GM18951 (cell line): ENCODE data around the gene SLC9A9.

ENCODE experiments used
- POLR2A ChIP-seq: IDR thresholded peaks from 4 replicates; pipeline ENCODE4 v1.6.1; 2011; ENCODE audit warnings: mild to moderate bottlenecking; ENCODE audit not compliant: insufficient read length, insufficient read depth; ENCODE audit errors: extremely low read depth
- in situ Hi-C: fragments of 300-500 bp; cut with MboI; formaldehyde crosslinking; loops from one replicate; pipeline ENCODE4 v1.12.0; 2022; ENCODE audit warnings: low sequenced_read_pairs, mixed read lengths, inconsistent platforms; ENCODE audit not compliant: unreplicated experiment

SLC9A9 gene

DNA sequence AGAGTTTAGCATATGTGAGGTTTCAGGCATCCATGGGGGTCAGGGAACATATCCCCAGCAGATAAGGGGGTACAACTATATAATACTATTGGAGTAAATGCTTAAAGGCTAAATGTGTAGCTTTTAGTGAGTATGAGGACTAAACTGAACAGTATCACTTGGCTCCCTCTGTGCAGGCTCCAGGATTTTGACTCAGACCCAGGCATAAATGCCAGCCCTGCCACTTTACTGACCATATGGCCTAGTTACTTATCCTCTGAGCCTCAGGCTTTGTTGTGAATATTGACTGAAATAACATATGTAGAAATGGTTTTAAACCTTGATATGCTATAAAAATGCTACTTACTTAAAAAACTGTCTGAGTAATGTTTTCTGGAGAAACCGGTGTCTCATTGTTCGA is 577.1 kb downstream of the SLC9A9 start:
- no peak for TF ChIP-seq POLR2A
- in situ Hi-C loops, result no loop called here

DNA sequence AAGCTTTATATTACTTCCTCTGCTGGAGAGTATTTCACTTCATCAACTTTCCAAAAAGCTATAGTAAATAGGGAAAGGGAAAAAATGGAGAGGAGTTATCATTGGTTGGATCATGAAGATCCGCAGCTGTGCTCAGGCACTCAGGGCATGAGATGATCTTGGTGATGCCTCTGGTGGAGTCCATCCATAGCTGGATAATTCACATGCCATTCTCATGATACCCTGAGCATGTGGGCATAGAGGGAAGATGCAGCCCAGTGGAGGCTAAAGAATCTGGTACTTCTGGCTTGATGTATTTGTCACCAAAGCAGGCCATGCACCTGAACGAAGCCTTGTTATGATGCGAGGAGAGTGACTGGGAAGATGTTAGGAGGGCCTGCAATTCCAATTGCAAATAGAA is 578.5 kb downstream of the SLC9A9 start:
- no peak for TF ChIP-seq POLR2A
- in situ Hi-C loops, result no loop called here

DNA sequence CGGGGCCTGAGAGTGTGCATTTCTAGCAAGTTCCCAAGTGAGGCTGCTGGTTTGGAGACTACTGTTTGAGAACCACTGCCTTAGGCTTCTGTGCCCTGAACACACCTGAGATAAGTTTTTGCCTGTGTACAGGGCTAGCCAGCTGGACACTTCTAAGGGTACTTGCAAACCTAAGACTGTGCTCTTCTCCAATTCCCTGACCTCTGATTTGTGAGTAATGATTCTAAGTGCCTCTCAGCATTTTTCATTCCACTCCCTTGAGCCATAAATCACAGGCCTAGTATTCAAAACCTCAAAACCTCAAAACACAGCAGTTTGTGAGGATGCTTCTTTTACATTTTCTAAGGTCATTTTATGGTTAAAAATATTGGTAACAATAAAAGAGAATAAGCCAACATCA is 580.3 kb downstream of the SLC9A9 start:
- TF ChIP-seq POLR2A, result no peak
- in situ Hi-C loops, result no loop called here

DNA sequence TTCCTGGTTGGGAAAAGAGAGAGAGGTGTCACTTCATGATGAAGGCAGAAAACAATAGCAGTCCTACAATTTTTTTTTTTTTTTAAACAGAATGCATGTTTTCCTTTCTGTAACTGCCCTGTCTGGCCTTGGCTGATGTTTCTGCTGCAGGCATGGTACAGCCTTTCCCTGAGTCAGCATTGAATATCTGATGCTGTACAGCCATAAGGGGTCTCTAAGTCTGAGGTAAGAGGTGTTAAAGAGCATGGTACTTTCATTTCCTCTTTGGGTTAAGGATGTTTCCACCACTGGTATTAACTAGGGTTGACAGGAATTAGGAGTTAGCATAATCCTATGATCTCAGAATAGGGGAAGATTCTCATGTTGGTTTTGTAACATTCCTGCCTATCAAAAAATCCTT is 581.3 kb downstream of the SLC9A9 start:
- no peak for TF ChIP-seq POLR2A
- in situ Hi-C loops, result no loop called here

DNA sequence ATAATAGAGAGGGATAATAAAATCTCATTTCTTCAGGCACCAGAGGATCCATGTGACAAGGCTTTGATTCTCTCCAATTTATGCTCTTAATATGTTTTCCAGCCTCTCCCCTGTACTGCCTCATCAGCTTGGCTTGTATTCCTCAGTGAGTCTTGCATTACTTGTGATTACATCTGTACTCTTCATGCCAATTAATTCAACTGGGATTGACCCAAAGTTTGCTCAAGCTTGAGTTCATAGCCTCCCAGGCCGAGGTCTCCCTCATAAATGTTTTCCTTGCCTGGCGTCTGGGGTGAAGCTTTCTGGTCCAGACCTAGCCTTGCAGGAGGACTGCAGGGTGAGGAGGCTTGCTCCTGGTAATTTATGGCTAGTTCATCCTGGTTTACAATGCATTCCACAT is 581.8 kb downstream of the SLC9A9 start:
- in situ Hi-C loops, result no loop called here
- TF ChIP-seq POLR2A, result no peak

DNA sequence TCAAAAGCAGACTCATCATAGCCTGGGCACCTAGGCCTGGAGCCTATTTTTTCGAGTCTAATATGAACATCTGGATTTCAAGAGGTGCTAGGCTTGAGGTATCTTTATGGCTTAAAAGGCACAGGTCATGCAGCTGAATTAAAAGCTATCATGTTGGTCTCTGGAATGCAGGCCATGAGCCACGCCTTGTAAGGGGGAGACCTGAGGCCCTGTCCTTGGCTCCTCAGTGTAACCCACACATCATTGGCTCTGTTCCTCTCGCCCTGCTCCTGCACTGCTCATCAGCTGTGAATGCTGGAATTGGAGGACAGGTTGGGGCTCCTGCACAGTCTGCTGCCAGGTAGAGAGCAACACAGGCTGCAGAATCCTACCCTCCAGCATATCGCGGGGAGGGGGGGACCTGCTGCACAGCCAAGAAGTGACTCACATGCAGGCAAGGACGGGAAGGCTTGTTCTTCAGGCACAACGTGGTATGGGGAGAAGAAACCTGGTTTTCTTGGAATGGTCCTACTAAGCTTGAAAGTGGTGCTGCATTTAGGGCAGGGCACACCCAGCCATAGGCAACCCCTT is 582.7 kb downstream of the SLC9A9 start:
- no peak for TF ChIP-seq POLR2A
- in situ Hi-C loops, result no loop called here

DNA sequence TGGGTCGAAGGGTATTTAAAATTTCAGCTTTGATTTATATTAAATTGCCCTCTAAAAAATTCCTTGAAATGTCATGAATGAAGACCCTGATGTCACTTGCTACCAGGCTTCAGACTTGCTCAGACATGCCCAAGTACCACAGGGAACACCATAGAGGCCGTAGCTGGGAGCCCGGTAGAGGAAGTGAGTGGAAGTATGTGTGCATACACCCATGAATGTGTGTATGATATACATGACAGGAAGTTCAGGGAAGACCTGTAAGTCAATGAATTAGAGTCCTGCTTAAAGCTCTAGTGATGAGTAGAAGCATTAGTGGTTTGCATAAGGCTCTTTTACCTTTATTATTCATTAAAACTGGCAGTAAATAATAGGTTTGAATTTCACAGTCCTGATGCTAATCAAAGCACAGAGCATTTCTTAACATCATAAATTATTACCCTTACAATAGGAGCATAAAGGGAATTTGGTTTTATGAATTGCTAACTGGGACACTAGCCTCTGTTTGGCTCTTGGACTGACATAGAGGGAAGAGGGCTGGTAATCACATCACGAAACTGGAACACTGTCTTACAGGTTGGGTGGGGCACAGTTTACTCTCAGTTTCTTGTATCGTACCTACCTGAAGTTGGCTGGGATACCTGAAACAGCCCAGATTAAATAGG is 584.3 kb downstream of the SLC9A9 start:
- no peak for TF ChIP-seq POLR2A
- in situ Hi-C loops, result no loop called here

DNA sequence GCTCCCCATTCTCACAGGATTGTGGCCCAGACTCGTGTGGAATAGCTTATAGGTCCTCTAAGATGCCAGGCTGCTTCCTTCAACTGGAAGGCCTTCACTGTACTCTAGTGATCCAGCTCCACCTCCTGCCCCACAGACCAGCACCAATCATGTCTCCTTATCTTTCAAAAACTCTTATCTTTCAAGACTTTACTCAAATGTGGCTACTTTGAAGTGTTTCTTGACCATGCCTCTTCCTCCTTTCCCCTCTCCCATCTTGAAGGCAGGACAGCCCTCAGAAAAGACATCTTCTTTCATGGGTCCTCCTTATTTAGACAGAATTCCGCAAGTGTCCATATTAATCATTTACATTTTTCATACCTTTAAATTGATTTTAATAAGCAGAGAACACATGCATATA is 586.4 kb downstream of the SLC9A9 start:
- TF ChIP-seq POLR2A, result no peak
- in situ Hi-C loops, result no loop called here

DNA sequence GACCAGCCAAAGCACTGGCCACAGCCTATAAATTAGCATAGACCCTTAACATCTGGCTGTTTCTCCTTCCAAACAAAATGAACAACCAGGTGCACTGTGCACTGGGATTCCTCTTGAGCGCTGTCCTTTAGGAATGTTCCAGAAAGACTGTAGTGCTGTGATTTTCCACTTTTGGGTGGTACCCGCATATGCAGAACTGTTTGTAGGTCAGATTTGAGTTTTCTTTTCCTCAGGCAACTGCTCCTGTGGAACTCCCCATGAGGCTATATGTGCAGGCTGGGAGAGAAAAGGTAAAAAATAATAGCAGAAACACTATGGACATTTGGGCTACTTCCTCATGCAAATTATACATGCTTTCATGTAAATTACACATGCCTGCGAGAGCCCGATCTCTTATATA is 589.6 kb downstream of the SLC9A9 start:
- in situ Hi-C loops, result no loop called here
- no peak for TF ChIP-seq POLR2A

DNA sequence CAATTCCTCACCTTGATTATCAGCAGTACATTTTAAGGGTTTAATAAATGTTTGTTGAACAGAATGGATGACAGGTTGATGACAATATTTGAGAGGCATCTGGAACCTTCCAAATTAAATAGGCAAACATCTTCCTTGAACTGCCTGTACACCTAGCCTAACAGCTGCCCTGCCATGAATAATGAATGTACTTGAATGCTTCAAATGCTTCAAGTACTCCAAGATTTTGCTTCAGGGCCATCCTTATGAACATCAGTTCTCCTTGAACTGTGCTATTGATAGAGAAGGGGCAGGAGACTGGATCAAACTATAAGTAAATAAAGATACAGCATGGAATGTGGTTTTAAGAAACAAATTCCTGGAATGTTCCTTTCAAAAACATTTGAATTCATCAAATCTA is 591.9 kb downstream of the SLC9A9 start:
- in situ Hi-C loops, result no loop called here
- TF ChIP-seq POLR2A, result no peak

DNA sequence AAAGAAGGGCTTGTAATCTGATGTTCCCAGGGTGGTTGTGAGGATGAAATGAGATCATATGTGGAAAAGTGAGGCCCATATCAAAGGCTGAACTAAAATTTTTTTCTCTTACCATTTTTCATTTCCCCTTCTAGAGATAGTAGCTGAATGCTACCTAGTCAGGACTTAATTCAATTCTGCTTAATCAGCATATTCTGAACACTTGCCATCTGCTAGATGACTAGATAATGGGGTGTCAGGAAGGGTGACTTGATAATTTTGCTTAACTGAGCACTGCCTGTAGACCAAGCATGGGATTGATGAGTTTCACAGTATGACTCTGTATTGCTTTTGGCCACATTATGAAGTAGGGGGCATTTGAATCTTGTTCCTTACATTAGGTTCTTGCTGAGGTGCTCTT is 592.5 kb downstream of the SLC9A9 start:
- no peak for TF ChIP-seq POLR2A
- in situ Hi-C loops, result no loop called here

DNA sequence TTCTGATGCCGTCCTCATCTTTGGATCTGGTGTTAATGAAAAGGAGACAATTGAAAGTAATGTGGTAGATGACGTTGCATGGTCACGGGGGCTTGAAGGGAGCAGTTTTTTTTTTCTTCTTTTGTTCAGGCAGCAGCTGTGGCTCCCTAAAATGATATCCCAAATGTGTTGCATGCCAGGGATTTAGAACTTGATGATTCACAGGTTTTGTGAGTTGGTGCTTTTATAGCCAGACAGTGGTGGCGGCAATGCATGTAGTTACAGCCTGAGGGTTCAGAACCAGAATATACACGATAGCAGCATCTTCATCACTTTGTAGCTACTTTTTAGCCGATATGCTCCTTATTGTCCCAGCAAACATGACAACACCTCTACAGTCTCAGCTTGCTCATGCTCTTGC is 595.3 kb downstream of the SLC9A9 start:
- in situ Hi-C loops, result no loop called here
- no peak for TF ChIP-seq POLR2A

DNA sequence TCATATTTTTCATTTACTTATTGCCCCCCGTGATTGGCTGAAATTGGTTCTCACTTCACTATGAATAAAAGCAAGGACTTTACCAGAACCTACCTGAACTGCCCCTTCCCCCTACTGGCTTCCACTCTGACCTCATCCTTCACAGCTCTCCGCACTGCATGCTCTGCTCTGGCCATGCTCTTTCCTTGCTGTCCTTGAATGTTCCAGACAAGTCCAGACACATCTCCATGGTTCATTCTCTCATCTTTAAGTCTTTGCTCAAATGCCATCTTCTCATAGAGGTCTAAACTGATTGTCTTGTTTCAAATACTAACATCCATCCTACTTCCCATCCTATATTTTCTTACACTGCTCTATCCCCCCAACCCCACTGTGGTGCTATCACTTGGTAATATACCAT is 599.3 kb downstream of the SLC9A9 start:
- in situ Hi-C loops, result no loop called here
- no peak for TF ChIP-seq POLR2A

DNA sequence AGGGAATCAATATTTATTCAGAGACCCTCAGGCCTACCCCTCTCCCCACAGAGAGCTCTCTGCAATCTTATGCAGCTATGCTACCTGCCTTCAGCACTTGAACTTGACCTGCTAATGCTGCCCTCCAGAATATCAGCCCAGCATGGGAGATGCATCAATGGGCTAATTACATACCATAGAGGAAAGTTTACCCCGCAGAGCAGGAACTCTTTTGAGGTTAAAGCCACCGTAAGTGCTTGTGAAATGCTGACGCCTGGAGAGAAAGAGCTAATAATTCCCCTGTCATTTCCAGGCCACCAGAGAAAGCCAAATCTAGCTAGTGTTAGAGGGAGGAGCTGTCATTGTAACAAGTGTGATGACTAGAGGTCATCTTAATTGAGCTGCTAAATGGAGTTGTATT is 601.2 kb downstream of the SLC9A9 start:
- in situ Hi-C loops, result no loop called here
- TF ChIP-seq POLR2A, result no peak

DNA sequence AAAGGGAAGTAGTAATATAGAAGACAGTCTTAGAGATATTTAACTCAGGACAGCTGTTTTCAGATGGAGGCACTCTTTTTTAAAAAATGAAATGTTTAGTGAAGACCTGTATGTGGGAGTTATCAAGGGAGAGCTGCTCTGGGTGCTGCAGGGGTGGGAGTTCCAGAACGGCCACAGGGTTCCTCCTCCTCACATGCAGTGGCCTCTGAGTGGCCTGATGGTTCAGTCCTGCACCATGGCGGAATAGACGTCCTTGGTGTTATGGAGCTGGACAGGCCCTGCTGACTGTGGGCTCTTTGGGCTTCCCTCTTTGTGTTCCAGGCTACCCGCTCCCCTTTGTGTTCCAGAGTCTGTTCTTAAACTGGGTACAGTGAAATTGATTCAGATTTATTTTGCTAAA is 602.6 kb downstream of the SLC9A9 start:
- in situ Hi-C loops, result no loop called here
- TF ChIP-seq POLR2A, result no peak
